Middle frontal gyrus (tissue), 1 donor: ENCODE data around the gene LRRTM4.
A peak's percentile ranks its signal among the peaks of the same experiment; 100 is the strongest.
"Not testable (repeated sequence)": the region's sequence is repeated elsewhere in the genome, so short reads cannot be mapped to it uniquely, and the experiment has no call there.

Experiments used
- DNase-seq: peaks from one replicate; pipeline ENCODE4 v3.0.0-alpha.2; 2015; ENCODE audit warnings: low spot score; ENCODE audit errors: extremely low spot score

Gene LRRTM4

GRCh38 chr2:76870581-76870980 lies 651.6 kb downstream of the LRRTM4 start:
- DNase-seq = no peak

GRCh38 chr2:76870011-76870410 lies 652.2 kb downstream of the LRRTM4 start:
- no peak for DNase-seq

- DNase-seq = no peak
Measured at GRCh38 chr2:76867854-76868253, 654.3 kb downstream of the LRRTM4 start.

- no peak for DNase-seq
Measured at GRCh38 chr2:76866464-76866863, 655.7 kb downstream of the LRRTM4 start.

GRCh38 chr2:76862901-76863300 lies 659.3 kb downstream of the LRRTM4 start:
- no peak for DNase-seq

- no peak for DNase-seq
Measured at GRCh38 chr2:76861708-76862107, 660.5 kb downstream of the LRRTM4 start.

GRCh38 chr2:76851000-76851399 lies 671.2 kb downstream of the LRRTM4 start:
- DNase-seq = no peak

GRCh38 chr2:76849086-76849485 lies 673.1 kb downstream of the LRRTM4 start:
- DNase-seq = no peak

GRCh38 chr2:76839826-76840225 lies 682.4 kb downstream of the LRRTM4 start:
- DNase-seq = no peak

- DNase-seq = no peak
Measured at GRCh38 chr2:76829374-76830234, 692.6 kb downstream of the LRRTM4 start.

- DNase-seq = peak; percentile 28
Measured at GRCh38 chr2:76826691-76827090, 695.5 kb downstream of the LRRTM4 start.

GRCh38 chr2:76825140-76825970 lies 696.8 kb downstream of the LRRTM4 start:
- no peak for DNase-seq

GRCh38 chr2:76821731-76822130 lies 700.4 kb downstream of the LRRTM4 start:
- no peak for DNase-seq

GRCh38 chr2:76813084-76813483 lies 709.1 kb downstream of the LRRTM4 start:
- DNase-seq = no peak

GRCh38 chr2:76812156-76812555 lies 710.0 kb downstream of the LRRTM4 start:
- no peak for DNase-seq

- DNase-seq = no peak
Measured at GRCh38 chr2:76809136-76809535, 713.0 kb downstream of the LRRTM4 start.

- DNase-seq = no peak
Measured at GRCh38 chr2:76808732-76809131, 713.4 kb downstream of the LRRTM4 start.

- DNase-seq = no peak
Measured at GRCh38 chr2:76793647-76794334, 728.4 kb downstream of the LRRTM4 start.

- not testable (repeated sequence) for DNase-seq
Measured at GRCh38 chr2:76781313-76781712, 740.9 kb downstream of the LRRTM4 start.

GRCh38 chr2:76763276-76763675 lies 758.9 kb downstream of the LRRTM4 start:
- DNase-seq = no peak

- DNase-seq = no peak
Measured at GRCh38 chr2:76760367-76760704, 761.8 kb downstream of the LRRTM4 start.
